ENCODE measurements around the gene ECEL1.
A peak's percentile ranks its signal among the peaks of the same experiment; 100 is the strongest.
"Not testable (repeated sequence)": the region's sequence is repeated elsewhere in the genome, so short reads cannot be mapped to it uniquely, and the experiment has no call there.

Gene ECEL1

GRCh38 chr2:232440220-232441018, 47.2 kb downstream of the ECEL1 start:
- peak; percentile 86 for DNase-seq

DNA sequence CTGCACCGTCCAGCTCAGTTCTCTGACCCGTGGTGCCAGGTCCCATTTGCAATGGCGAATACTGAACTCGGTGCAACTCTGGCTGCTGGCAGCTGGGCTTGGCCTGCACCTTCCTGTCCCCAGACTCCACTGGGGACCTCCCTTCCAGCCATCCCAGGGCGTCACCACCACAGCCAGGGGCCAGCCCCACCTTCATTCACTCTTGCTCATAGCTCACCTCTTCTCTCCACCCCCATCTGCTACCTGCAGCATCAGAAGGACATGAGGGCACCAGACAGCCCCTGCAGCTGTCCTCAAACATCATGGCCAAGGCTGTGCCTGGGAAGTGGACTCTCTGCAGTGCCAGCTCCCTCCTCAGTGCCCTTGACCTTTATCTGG, 47.9 kb downstream of the ECEL1 start:
- no peak for DNase-seq

- DNase-seq, result peak; percentile 16
These were observed 48.5 kb downstream of the ECEL1 start for GRCh38 chr2:232438951-232439757.

- DNase-seq, result no peak
These were observed 49.5 kb downstream of the ECEL1 start for GRCh38 chr2:232438091-232438490.

DNA sequence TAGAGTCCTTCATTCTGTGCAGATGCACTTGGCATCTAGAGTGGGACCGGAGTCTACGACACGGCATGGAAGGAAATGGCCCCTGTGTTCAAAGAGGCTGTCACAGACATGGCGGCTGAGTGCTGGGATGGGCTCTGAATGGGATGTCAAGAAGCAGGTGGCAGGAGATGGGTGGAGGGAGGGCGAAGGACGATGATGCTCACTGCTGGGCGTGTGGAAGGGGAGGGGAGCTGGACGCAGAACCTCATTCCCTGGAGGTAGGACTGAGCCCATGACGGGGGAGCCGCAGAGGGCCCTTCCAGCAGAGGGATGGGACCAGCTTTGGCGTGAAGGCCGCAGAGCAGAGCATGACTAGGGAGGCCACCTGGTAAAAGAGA, 50.5 kb downstream of the ECEL1 start:
- no peak for DNase-seq

- DNase-seq, result no peak
These were observed 51.0 kb downstream of the ECEL1 start for GRCh38 chr2:232436381-232437194.

DNA sequence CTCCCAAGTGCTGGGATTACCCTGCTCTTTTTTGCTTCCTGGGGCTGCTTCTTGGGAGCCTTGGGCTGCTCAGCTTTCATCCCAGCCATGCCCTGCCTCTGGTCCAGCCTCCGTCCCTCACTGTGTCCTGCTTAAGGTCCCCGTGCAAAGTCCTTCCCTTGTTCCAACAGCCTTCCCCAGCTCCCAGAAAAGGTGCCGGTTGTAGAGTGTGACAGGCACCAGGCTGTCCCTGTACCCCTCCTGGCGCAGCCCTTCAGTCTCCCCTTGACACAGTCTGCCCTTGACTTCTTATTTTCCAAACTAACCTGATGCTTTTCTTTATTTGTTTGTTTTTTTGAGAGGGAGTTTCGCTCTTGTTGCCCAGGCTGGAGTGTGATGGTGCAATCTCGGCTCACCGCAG, 51.8 kb downstream of the ECEL1 start:
- no peak for DNase-seq

GRCh38 chr2:232435375-232435648, 52.3 kb downstream of the ECEL1 start:
- DNase-seq, result no peak

GRCh38 chr2:232434563-232435374, 52.9 kb downstream of the ECEL1 start:
- no peak for DNase-seq

- DNase-seq, result no peak
These were observed 53.5 kb downstream of the ECEL1 start for GRCh38 chr2:232434091-232434490.

DNA sequence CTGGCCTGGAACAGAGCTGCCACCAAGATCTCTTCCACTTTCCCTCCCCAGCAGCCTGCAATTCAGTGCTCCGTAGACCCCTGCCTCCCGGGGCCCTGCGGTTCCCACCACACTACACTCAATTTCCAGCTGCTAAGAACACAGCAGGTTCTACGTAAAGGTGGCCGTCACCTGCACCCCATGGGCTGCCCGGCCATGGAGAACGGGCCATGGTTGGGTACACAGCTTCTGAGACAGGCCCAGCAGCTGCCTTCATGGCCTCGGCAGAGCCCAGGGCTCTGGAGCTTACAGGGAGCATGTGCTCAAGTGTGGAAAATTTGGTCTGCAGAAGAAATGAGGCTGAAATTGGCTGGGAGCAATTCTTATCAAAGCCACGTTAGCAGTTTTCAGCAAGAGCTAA, 54.0 kb downstream of the ECEL1 start:
- DNase-seq, result not testable (repeated sequence)

DNA sequence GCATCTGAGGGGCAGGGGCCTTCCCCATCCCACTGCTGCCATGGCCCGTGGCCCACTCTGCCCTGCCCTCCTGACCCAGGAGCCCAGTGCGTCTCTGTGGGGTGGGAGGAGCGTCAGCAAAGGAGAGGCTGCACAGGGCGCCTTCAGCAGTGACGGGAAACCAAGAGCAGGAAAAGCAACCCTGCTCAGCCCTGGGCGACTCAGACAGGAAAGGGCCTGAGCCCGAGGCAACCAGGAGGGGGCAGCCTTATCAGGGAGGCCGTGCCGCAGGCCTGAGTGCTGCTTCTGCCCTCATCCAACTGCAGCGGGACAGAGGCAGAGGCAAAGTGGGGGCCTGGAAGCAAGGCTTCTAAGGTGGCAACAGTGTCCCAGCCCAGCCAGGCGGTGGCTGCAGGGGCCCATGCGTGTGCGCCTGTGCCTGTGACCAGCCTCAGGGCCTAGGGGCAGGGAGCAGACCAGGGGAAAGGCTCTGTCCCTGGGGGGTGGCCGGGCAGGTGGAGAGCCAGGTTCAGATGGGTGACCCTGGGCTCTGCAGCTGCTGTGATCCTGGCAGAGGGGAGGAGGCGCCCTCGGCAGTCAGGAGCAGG, 54.9 kb downstream of the ECEL1 start:
- DNase-seq, result no peak

- DNase-seq, result no peak
These were observed 55.7 kb downstream of the ECEL1 start for GRCh38 chr2:232431705-232432590.
